HG02943 (cell line): ENCODE measurements around the gene NPEPL1.

Experiments used
- ATAC-seq: cut with Tn5 transposase; IDR thresholded peaks from one replicate; pipeline ENCODE4 v1.9.1; 2021; ENCODE audit warnings: mild to moderate bottlenecking, low read depth, moderate library complexity; ENCODE audit not compliant: unreplicated experiment

The NPEPL1 gene

DNA sequence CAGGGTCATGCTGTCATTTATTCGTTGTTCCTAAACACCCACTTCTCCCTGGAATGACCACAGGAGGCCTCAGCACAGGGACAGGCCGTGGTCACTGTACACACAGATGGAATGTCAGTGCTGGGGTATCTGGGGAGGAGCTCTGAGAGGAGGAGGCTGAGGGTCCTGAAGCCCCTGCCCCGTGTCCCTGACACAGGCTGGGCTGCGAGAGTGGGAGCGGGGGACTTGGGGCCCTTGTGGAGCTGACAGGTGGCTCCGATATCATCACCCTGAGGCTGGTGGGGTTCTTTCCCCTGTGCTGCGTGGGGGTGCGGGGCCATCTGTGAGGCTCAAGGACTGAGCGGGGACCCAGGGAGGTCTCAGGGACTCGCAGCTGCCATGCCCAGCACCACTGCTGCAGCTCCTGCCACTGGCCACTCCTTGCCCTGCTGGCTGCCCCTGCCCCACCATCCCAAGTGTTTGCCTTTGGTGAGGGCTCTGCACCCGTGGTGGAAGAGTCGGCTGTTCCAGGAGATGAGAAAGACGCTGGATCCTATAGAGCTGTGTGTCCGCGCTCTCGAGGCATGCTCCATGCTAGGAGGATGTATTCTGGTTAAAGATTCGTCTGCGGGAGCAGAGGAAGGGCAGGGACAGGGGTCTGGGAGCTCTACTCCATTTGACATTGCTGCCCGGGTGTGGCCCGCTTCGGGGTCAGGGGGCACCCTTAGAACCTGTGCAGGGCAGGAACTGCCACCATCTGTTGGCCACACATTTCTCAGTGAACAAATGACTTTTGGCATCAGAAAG is 18.9 kb downstream of the NPEPL1 start:
- ATAC-seq, result no peak

DNA sequence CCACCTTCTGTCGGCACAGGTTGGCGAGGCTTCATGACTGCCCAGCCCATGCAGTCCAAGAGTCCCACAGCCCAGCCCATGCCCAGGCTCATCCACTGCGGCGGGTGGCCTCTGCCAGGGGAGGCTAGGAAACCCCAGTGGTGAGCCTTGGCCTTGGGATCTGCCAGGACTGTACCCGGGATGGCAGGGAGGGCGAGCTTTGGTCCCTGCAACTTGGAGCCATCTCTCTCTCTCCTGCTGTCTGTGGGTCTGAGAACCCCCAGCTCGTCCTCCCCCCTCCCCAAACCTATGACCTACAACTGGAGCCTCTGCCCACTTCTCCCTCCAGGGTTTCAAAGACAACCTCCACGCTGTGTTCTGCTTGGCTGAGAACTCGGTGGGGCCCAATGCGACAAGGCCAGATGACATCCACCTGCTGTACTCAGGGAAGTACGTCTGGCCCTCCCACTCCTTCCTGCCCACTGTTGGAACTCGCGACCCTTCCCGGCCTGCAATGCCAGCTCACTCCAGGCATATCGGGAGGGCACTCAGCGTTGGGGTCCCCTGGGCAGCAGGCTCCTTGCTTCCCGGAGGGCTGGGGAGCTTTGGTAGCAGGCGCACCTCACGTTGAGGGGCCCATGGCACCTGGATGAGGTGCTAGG is 19.7 kb downstream of the NPEPL1 start:
- ATAC-seq, result no peak

DNA sequence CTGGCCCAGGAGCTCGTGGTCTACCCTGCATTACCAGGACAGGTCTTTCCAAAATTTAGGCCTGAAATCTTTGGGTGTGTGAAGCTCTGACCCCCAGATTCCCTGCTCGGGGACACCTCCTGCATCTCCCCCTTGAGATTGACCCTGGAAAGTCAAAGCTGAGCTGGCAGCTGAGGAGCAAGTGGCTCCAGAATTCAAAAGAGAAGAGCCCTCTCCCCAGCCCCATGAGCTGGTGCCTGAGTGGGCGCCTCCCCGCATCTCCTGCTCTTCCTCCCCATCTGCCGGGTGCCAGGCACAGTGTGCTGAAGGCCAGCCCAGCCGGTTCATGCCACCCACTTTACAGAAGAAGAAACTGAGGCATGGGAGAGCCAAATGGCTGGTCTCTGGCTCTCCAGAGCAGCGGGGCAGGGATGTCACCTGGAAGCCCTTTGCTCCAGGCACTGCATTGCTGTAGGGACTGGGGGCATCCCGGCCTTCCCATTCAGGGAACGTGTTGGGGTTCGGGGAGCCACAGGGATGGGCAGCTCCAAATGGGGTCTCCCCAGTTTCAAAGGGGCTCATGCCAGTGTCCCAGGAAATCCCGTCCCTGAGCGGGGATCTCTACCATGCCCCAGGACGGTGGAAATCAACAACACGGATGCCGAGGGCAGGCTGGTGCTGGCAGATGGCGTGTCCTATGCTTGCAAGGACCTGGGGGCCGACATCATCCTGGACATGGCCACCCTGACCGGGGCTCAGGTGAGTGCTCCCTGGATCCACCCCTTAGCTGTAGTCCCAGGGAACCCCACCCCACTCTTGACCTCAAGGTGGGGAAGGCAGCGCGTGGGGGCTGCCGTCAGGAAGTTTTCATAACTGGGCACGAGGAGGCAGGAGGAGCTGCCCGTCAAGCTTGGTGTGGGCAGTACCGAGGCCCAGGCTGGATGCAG is 20.5 kb downstream of the NPEPL1 start:
- no peak for ATAC-seq

DNA sequence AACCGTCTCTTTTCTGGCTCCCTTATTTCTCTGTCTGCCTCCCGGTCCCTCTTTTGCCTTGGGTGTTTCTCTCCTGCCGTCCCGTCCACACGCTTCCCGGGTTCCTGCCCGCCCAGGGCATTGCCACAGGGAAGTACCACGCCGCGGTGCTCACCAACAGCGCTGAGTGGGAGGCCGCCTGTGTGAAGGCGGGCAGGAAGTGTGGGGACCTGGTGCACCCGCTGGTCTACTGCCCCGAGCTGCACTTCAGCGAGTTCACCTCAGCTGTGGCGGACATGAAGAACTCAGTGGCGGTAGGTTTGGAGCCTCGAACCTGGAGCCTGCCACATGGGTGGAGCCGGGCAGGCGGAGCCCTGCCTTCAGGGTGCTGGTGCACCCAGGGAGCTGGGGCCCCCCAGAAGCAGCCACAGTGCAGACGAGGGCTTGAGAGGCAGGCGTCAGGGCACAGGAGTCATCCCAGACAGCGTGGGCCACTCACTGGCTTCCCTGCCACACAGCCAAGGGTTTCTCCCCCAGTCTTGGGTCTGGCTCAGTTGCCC is 21.3 kb downstream of the NPEPL1 start:
- ATAC-seq, result no peak

DNA sequence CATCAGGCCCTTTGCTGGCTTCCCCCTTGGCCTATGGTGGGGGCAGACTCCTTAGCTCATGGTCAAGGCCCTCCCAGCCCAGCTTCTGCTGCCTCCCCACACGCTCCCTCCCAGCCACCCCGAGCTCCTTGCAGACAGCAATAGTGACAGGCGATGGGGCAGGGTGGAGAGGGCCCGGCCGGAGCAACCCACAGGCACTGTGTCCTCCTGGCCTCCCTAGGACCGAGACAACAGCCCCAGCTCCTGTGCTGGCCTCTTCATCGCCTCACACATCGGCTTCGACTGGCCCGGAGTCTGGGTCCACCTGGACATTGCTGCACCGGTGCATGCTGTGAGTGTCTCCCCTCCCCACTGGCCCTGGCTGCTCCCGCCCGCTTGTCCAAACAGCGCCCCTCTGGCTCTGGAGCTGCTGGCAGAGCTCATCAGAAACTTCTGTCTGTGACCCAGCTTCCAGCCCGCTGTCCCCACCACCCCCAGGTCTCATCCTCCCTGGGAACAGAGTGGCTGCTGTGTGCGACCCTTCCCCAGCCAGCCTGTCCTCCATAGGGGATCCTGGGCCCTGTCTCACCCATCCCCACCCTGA is 21.8 kb downstream of the NPEPL1 start:
- ATAC-seq, result no peak

DNA sequence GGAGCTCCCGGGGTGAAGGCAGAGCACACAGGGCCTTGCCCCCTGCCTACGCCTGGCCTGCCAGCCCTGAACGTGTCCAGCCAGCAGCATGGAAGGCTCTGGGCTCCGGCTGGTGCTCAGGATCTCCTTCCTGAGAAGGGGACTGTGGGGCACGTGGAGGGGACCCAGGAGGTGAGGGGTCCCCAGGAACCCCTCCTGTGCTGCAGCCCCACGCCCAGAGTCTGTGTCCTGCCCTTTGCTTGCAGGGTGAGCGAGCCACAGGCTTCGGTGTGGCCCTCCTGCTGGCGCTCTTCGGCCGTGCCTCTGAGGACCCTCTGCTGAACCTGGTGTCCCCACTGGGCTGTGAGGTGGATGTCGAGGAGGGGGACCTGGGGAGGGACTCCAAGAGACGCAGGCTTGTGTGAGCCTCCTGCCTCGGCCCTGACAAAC is 22.3 kb downstream of the NPEPL1 start:
- ATAC-seq, result no peak

DNA sequence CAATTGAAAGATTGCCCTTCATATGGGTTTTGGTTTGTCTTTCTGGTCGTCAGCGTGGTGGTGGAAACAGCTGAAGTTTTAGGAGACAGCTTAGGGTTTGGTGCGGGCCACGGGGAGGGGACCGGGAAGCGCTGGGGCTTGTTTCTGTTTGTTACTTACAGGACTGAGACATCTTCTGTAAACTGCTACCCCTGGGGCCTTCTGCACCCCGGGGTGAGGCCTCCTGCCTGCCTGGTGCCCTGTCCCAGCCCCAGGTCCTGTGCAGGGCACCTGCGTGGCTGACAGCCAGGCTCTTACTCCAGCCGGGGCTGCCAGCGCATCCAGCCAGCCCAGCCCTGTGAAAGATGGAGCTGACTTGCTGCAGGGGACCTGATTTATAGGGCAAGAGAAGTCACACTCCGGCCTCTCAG is 22.8 kb downstream of the NPEPL1 start:
- ATAC-seq, result no peak

DNA sequence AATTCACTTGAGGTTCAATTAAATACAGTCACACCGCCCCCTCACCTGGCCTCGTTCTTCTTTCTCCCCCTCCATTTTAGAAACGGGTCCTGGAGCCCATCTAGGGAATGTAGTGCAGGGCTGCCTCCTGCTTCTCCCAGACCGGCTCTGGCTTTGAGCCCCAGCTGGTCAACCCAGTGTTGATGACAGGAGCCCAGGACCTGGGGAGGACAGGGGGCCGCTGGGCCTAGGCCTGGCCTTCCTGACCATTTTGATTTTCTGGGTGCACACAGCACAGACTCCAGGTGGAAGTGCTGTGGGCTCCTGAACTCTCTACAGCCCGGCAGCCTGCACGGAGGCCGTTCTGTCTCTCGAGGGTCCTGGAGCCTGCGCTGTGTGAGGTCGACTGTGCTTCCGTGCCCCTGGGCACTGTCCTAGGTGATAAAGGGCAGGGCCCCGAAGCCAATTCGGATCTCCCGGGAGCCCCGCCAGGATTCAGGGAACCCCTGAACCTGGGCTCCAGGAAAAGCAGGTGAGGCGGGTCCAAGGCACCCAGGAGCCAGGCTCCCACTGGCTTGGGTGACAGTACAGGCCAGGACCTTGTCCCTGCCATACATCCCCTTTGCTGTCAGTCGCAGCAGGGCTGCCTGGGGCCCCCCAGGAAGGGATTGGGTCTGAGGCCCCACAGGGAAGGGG is 23.3 kb downstream of the NPEPL1 start:
- ATAC-seq, result no peak

DNA sequence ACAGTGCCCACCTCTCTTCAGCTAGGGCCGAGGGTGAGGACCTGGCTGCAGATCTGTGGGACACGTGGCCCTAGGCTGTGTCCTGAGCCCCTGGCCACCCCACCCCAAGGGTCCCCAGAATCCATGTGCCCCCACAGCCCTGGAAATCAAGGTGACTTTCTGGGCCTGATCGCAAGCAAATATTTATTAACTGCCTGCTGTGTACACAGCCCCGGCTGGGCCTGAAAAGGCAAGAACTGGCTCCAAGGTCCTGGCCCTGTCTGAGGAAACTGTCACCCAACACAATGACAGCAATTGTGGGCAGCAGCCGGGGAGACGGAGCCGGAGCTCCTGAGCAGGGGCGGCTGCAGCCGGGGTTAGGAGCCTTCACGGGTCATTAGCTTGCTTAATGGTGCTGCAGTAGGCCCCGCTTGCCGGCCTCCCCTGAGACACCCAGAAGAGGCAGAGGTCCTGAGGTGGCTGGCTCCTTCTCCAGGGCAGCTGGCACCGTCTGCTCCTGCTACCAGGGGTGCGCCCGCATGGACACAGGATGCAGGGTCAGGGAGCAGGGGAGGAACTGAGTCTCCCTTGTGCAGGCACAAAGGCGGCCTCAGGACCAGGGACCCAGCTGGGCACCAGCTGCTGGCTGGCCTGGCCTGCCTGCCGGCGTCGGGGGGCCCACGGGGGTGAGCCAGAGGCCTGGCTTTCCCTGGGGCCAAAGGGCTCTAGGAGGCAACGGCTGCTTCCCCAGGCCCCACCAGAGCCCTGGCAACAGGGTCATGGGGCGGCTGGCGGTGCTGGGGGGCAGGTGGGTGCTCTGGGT is 24.1 kb downstream of the NPEPL1 start:
- no peak for ATAC-seq

DNA sequence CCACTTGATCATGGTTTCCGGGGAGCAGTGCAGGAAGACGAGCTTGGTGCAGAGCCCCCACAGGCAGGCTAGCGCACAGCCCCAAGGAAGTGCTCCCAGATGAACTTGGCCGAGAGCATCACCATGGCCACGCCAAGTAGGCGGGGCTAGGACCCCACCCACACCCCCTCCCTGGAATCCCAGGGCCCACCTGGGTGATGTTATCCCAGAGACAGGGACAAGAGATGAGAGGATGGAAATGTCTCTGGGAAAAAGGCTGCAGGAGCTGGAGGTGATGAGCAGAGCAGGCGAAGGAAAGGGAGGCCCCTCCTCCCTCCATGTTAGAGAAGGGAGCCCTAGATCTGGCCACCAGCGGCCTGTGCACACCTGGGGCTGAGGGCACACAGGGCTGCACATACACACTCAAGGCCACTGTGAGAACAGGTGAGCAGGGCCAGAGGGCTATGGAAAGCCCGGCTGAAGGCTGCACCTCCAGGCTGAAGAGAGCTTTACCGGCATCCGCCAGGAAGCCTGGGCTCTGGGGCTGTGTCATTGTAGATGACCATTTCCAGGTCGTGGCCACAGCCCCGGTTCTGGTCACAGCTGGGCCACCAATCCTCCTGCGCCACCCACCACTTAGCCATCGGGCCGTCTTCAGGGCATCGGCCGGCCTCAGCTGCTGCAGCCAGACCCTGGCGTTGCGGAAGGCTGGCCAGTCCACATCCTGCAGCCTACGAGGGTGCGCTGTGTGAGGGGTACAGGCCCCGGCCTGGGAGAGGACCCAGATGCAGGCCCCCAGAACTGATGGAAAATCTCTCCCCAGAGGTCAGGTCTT is 24.9 kb downstream of the NPEPL1 start:
- no peak for ATAC-seq

DNA sequence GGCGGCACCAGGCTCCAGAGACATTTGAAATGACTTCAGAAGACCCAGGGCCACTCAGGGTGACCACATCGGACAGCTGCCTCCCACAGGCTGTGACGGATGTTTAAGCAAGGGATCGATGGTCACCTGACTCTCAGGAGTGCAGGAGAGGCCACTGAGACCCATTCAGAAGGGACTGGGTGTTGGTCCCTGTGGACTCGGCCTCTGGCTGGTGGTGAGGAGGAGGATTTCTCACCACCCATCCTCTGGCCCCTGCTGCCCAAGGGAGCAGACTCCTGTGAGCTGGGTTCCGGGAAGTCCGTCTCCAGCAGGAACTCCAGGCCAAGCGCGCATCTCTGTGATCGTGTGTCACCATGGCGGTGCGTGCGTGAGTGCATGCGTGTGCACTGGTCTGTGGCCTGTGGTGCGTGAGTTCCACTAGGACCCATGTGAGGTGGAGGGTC is 25.5 kb downstream of the NPEPL1 start:
- ATAC-seq, result no peak

DNA sequence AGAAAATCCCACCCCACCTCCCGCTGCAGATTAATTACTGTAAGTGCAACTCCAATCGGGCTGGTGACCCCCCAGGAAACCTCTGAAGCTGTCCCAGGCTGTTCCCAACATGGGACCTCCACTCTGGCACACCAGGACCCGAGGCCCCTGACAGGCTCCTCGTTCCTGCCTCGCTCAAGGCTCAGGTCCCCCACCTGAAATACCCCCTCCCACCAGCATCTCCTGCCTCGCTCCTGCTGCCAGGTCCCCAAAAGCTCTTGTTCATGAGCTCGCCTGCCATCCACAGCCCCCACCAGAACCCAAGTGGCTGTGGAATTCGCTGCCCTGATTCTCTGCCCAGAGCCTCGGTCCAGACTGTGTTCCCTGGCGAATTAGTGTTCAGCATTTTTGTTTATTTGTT is 26.1 kb downstream of the NPEPL1 start:
- ATAC-seq, result no peak

DNA sequence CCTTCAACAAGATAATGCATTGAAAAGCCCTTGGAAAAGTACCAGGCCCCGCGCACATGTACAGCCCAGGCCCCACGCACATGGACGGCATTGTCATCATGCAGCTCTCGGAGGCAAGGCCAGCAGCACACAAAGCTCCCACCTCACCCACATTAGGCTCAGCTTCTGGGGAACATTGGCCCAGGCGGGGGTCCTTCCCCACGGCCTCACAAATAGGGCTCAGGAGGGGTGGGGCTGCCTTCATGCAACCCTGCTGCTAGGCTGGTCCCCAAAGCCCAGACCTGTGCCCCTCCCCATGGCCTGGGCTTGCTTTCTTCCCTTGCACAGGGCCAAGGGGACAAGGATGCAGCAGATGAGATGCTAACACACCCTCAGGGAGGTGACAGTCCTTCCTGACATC is 26.7 kb downstream of the NPEPL1 start:
- ATAC-seq, result no peak

DNA sequence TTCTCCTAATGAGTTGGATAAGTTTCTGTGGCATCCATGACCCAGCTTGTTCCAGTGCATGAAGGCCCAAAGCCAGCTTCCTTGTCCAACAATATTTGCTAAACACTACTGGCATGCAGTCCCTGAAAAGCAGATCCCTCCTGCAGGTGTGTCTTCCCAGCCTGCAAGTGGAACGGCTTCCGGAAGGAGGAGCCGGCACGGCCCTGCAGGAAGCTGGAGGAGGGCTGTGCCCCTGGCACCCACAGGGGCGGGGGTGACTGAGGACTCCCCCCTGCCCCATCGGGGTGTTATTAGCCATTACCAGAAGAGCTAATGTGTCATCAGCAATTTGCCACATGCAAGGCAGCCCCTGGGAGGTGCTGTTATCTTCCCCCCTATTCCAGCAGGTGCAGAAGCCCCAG is 27.4 kb downstream of the NPEPL1 start:
- no peak for ATAC-seq

DNA sequence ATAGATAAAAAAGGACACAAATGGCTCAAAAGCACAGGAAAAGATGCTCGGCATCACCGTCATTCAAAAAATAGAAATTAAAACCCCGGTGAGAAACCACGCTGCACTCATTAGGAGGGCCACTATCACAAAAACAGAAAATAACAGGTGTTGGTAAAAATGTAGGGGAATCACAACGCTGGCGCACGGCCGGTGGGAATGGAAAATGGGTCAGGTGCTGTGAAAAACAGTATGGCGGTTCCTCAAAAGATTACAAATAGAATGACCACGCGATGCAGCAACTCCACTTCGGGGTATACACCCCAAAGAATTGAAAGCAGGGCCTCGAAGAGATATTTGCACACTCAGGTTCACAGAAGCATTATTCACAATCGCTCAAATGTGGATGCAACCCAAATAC is 28.3 kb downstream of the NPEPL1 start:
- no peak for ATAC-seq

DNA sequence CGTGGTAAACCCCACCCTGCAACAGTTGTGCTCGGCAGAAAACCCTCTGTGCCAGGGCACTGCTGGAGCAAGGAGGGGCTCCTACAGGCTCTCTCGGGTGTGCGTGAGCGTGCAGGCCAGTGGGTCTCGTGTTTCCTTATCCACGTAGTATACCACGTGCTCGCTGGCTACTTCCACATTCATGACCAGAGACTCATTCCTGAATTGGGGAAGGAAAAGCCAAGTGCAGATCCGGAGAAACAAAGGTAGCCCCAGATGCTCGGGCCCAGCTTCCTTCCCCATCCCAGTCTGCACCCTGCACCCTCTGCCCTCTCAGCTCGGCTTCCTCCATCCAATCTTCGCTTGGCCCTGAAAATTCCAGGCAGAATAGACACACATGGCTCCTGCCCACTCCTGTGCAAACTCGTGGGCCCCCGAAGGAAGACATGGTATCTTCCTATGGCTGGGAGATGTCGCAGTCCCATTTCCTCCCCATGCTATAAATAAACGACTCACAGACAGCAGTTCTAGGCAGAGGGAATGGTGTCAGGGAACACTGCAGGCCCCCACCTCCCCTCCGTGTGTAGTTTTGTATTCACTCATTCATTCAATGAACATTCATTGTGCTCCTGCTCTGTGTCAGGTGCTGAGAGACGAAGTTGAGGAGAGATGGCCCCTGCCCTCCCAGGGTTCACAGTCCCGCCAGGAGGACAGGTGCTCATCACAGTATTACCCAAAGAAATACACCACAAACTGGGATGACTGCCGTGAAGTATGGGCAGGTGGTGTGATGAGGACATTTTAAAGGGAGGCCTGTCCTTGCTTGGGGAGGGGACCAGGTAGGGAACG is 29.6 kb downstream of the NPEPL1 start:
- ATAC-seq, result no peak

DNA sequence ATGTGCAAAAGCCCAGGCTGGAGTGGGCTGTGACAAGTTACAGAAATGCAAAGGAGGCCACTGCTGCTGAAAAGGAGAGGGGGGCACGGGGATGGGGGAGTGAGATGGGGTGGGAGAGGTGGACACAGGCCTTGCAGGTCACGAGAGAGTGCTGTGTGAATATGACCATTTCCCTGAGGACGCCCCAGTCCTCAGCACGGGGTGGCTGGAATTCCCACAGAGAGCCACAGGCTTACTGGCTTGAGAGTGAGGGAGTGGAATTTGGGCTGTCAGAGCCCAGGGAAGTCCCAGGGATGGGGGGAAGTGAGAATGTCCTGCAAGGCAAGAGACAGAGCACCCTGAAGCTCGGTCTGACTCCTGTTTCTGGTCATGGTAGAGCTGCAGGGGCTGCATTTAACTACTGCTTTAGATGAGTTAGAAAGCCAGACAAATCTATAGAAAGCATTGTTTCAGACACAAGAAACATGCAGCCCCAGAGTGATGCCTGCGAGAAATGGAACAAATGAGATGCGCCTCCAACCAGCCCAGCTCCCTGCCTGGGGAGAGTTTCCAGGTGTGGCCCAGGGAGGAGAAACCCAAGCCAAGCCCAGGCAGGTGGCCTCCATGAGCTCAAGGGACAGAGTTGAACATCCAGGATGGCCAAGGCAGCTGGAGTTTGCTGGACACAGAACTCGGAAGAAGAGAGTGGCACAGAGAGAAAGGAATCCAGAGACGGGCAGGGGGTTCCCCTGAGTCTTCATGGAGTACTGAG is 30.5 kb downstream of the NPEPL1 start:
- ATAC-seq, result no peak
